HepG2 (cell line): ENCODE results near the gene IST1. TPM values are rescaled to one million over a fixed set of nuclear protein-coding genes. Genes with fewer than 3 reads are reported as not detected.

Source experiments
- CBX5 ChIP-seq: sonication (generic); formaldehyde crosslinking; IDR thresholded peaks from 2 replicates; pipeline ENCODE4 v1.4.0; 2020; ENCODE audit warnings: missing genetic modification reagents, borderline replicate concordance
- FLYWCH1 ChIP-seq: sonication (generic); formaldehyde crosslinking; IDR thresholded peaks from 2 replicates; pipeline ENCODE4 v1.8.1; 2023; ENCODE audit warnings: mild to moderate bottlenecking, missing genetic modification reagents
- KDM2A ChIP-seq: sonication (generic); formaldehyde crosslinking; IDR thresholded peaks from 2 replicates; pipeline ENCODE4 v1.4.0; 2020; ENCODE audit warnings: low read depth, missing genetic modification reagents, borderline replicate concordance
- KDM5A ChIP-seq: fragments of 200-600 bp; sonication (generic); IDR thresholded peaks from 2 replicates; pipeline ENCODE4 v1.7.0; 2018; ENCODE audit warnings: antibody characterized with exemption, mild to moderate bottlenecking, low read length, borderline replicate concordance
- RFXAP ChIP-seq: sonication (generic); formaldehyde crosslinking; IDR thresholded peaks from 2 replicates; pipeline ENCODE4 v1.4.0; 2020; ENCODE audit warnings: missing genetic modification reagents, borderline replicate concordance
- ZNF24 ChIP-seq: fragments of 450-650 bp; IDR thresholded peaks from 2 replicates; pipeline ENCODE4 v1.6.1; 2017; ENCODE audit warnings: antibody characterized with exemption, mild to moderate bottlenecking
- ZNF484 ChIP-seq: sonication (generic); formaldehyde crosslinking; IDR thresholded peaks from 2 replicates; pipeline ENCODE4 v1.5.1; 2020; ENCODE audit warnings: mild to moderate bottlenecking, low read depth, missing genetic modification reagents, borderline replicate concordance
- ZNF552 ChIP-seq: sonication (generic); formaldehyde crosslinking; IDR thresholded peaks from 2 replicates; pipeline ENCODE4 v1.9.0; 2022; ENCODE audit warnings: missing genetic modification reagents, mild to moderate bottlenecking, borderline replicate concordance
- ZNF879 ChIP-seq: sonication (generic); formaldehyde crosslinking; IDR thresholded peaks from 2 replicates; pipeline ENCODE4 v1.8.1; 2023; ENCODE audit warnings: missing genetic modification reagents
- polyA plus RNA-seq, 8 experiments: library from polyadenylated mRNA; depleted of rRNA in 3 of 8; stranded (reverse) in 7 of 8; unstranded in 1 of 8; fragments of >200 nt; fragmentation: Illumina TruSeq in 4 of 8; extraction: Trizol in 4 of 8; gene quantifications; 2 replicates each; pipeline versions ENCODE4 v1.2.1 to v1.2.3, GENCODE V29; 2011 to 2016; ENCODE audit warnings: low read depth in 4 of 8, missing spikeins in 1 of 8, mixed read lengths in 1 of 8; ENCODE audit not compliant: insufficient read depth in 1 of 8
- total RNA-seq, 5 experiments: library from RNA; depleted of rRNA; stranded (reverse); fragments of >200 nt; fragmentation: Illumina TruSeq; extraction: Trizol; gene quantifications; 2 replicates each; pipeline ENCODE4 v1.2.3, GENCODE V29; 2016; ENCODE audit warnings: low read depth in 1 of 5
- TF ChIP-seq, protein P1 (sequence below): IDR thresholded peaks from 2 replicates; pipeline ENCODE4 v1.6.1; 2012; ENCODE audit warnings: low read depth, low read length, improper control_type of control experiment
- TF ChIP-seq, protein P2 (sequence below): sonication (generic); formaldehyde crosslinking; IDR thresholded peaks from 2 replicates; pipeline ENCODE4 v1.8.0; 2022; ENCODE audit warnings: low read depth, missing genetic modification reagents

The IST1 gene
- total and polyA plus RNA-seq, 2 of the 13 experiments (the other 11 are each of a cell fraction or from before 2014, with no cell fraction given): 346 to 415 TPM

DNA sequence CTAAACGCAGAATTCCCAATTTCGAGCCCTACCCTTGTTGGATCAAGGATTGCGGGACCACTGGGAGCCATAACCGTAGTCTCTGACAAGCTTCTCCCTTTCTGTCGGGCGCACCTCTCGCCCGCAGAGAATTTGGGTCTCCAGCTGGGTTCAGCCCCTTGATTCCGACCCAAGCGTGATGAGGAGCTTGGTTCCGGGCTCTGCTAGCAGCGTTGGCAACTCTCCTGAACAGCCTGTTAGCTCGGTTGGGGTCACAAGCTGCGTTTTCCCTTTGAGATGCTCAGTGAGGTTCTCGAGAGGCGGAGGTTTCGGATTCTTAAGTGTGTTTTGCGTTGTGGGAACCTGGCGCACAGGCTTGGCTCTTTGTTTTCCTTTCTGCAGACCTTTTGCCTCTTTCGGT lies 48.9 kb upstream of the IST1 start (continued):
- TF ChIP-seq KDM2A (CRISPR knock-in tag) (peak; percentile 10; the same call in 1 of the 2 replicates), KDM5A (peak; percentile 84; the same call in 1 of the 2 replicates), ZNF24 (no peak), ZNF484 (CRISPR knock-in tag) (0 out of 2 replicates have a peak, but pooled peaks have one; percentile 1), RFXAP (CRISPR knock-in tag) (no peak), ZNF879 (CRISPR knock-in tag) (0 out of 2 replicates have a peak, but pooled peaks have one; percentile 9), ZNF552 (CRISPR knock-in tag) (no peak), CBX5 (CRISPR knock-in tag) (no peak; the same call in 1 of the 2 replicates), FLYWCH1 (CRISPR knock-in tag) (no peak)
- TF ChIP-seq, protein P1, sequence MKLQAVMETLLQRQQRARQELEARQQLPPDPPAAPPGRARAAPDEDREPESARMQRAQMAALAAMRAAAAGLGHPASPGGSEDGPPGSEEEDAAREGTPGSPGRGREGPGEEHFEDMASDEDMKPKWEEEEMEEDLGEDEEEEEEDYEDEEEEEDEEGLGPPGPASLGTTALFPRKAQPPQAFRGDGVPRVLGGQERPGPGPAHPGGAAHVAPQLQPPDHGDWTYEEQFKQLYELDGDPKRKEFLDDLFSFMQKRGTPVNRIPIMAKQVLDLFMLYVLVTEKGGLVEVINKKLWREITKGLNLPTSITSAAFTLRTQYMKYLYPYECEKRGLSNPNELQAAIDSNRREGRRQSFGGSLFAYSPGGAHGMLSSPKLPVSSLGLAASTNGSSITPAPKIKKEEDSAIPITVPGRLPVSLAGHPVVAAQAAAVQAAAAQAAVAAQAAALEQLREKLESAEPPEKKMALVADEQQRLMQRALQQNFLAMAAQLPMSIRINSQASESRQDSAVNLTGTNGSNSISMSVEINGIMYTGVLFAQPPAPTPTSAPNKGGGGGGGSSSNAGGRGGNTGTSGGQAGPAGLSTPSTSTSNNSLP: no peak
- TF ChIP-seq, protein P2, sequence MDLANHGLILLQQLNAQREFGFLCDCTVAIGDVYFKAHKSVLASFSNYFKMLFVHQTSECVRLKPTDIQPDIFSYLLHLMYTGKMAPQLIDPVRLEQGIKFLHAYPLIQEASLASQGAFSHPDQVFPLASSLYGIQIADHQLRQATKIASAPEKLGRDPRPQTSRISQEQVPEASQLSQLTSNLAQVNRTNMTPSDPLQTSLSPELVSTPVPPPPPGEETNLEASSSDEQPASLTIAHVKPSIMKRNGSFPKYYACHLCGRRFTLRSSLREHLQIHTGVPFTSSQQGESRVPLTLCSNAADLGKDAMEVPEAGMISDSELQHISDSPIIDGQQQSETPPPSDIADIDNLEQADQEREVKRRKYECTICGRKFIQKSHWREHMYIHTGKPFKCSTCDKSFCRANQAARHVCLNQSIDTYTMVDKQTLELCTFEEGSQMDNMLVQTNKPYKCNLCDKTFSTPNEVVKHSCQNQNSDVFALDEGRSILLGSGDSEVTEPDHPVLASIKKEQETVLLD (CRISPR knock-in tag): peak; percentile 5; the same call in 1 of the 2 replicates
